ENCODE measurements around the gene TXNRD2.

- TF ChIP-seq, protein P1, sequence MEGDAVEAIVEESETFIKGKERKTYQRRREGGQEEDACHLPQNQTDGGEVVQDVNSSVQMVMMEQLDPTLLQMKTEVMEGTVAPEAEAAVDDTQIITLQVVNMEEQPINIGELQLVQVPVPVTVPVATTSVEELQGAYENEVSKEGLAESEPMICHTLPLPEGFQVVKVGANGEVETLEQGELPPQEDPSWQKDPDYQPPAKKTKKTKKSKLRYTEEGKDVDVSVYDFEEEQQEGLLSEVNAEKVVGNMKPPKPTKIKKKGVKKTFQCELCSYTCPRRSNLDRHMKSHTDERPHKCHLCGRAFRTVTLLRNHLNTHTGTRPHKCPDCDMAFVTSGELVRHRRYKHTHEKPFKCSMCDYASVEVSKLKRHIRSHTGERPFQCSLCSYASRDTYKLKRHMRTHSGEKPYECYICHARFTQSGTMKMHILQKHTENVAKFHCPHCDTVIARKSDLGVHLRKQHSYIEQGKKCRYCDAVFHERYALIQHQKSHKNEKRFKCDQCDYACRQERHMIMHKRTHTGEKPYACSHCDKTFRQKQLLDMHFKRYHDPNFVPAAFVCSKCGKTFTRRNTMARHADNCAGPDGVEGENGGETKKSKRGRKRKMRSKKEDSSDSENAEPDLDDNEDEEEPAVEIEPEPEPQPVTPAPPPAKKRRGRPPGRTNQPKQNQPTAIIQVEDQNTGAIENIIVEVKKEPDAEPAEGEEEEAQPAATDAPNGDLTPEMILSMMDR (IDR thresholded peaks at IDR 0.05; ENCODE audit: borderline replicate concordance, extremely low read depth, low read length, poor library complexity, severe bottlenecking) = no peak
- TF ChIP-seq EZH2 (IDR thresholded peaks at IDR 0.05; ENCODE audit: borderline replicate concordance, low read depth, low read length, severe bottlenecking) = no peak
Measured at GRCh38 chr22:19977296-19978243, 36.0 kb upstream of the TXNRD2 start.
